Mesendoderm (in vitro differentiated cells): ENCODE data around the gene RCOR2. TPM values are rescaled to one million over a fixed set of nuclear protein-coding genes. Genes with fewer than 3 reads are reported as not detected.
"Not testable (repeated sequence)": the region's sequence is repeated elsewhere in the genome, so short reads cannot be mapped to it uniquely, and the experiment has no call there.

Experiments used
- DNase-seq: peaks from one replicate; pipeline ENCODE4 v3.0.0; 2013
- H2AK5ac ChIP-seq: 2 replicates; pipeline ENCODE4 v1.6.1; 2013; ENCODE audit warnings: low read length, inconsistent platforms
- H2BK120ac ChIP-seq: 2 replicates; pipeline ENCODE4 v1.6.1; 2013; ENCODE audit warnings: low read depth, mild to moderate bottlenecking, low read length, moderate library complexity, mixed read lengths
- H2BK15ac ChIP-seq: replicated peaks from 2 replicates; pipeline ENCODE4 v1.6.1; 2013; ENCODE audit warnings: low read depth, mild to moderate bottlenecking, moderate library complexity
- H2BK5ac ChIP-seq: 2 replicates; pipeline ENCODE4 v1.6.1; 2013; ENCODE audit warnings: low read length, inconsistent platforms
- H3K18ac ChIP-seq: 2 replicates; pipeline ENCODE4 v1.6.1; 2013; ENCODE audit warnings: mild to moderate bottlenecking, low read length, mixed read lengths
- H3K23ac ChIP-seq: one replicate; pipeline ENCODE4 v1.6.1; 2013; ENCODE audit warnings: low read length
- H3K27ac ChIP-seq: 2 replicates; pipeline ENCODE4 v1.5.1; 2013; ENCODE audit warnings: low read depth, mild to moderate bottlenecking, inconsistent platforms, low read length, moderate library complexity
- H3K27me3 ChIP-seq: 2 replicates; pipeline ENCODE4 v1.6.1; 2013; ENCODE audit warnings: low read length, control low read depth, mild to moderate bottlenecking, inconsistent platforms; ENCODE audit not compliant: insufficient read depth, poor library complexity
- H3K36me3 ChIP-seq: 2 replicates; pipeline ENCODE4 v1.6.1; 2013; ENCODE audit warnings: low read length, inconsistent platforms; ENCODE audit not compliant: control insufficient read depth, insufficient read depth
- H3K4ac ChIP-seq: one replicate; pipeline ENCODE4 v1.6.1; 2013; ENCODE audit warnings: low read depth, mild to moderate bottlenecking, low read length, moderate library complexity
- H3K4me1 ChIP-seq: 2 replicates; pipeline ENCODE4 v1.6.1; 2013; ENCODE audit warnings: low read depth, low read length, inconsistent platforms; ENCODE audit not compliant: control insufficient read depth
- H3K4me2 ChIP-seq: 2 replicates; pipeline ENCODE4 v1.6.1; 2013; ENCODE audit warnings: low read length
- H3K4me3 ChIP-seq: 2 replicates; pipeline ENCODE4 v1.5.1; 2013; ENCODE audit warnings: mild to moderate bottlenecking, low read length
- H3K56ac ChIP-seq: one replicate; pipeline ENCODE4 v1.6.1; 2013; ENCODE audit warnings: low read length
- H3K79me1 ChIP-seq: 2 replicates; pipeline ENCODE4 v1.6.1; 2013; ENCODE audit warnings: low read length, inconsistent platforms
- H3K79me2 ChIP-seq: 2 replicates; pipeline ENCODE4 v1.6.1; 2013; ENCODE audit warnings: mild to moderate bottlenecking, low read length; ENCODE audit not compliant: control insufficient read depth, insufficient read depth
- H3K9ac ChIP-seq: 2 replicates; pipeline ENCODE4 v1.6.1; 2013; ENCODE audit warnings: low read length, inconsistent platforms
- H4K5ac ChIP-seq: one replicate; pipeline ENCODE4 v1.6.1; 2013; ENCODE audit warnings: low read length
- H4K8ac ChIP-seq: one replicate; pipeline ENCODE4 v1.6.1; 2013; ENCODE audit warnings: low read depth, mild to moderate bottlenecking, control low read depth, low read length, moderate library complexity
- WGBS: extraction: QIAGEN DNeasy Blood & Tissue Kit; methylation state at CpG from one replicate; pipeline ENCODE4 v1.1.7; 2013; ENCODE audit warnings: low lambda C conversion rate, missing lambda C conversion rate; ENCODE audit not compliant: insufficient coverage; ENCODE audit errors: extremely low coverage; 5-methylcytosine and 5-hydroxymethylcytosine counted together
- polyA plus RNA-seq, 2 experiments: library from polyadenylated mRNA; stranded (reverse); fragments of 200-250 nt; gene quantifications; one replicate each; pipeline ENCODE4 v1.2.3, GENCODE V29; 2013

The RCOR2 gene
- polyA plus RNA-seq (2013, experiment 1 of 2): 35.7 TPM
- 36.5 TPM for polyA plus RNA-seq (2013, experiment 2 of 2)

- peak; percentile 95 for DNase-seq
- H3K56ac ChIP-seq: peak within 1 kb of the TSS; percentile 99
- H3K4me1 ChIP-seq: peaks cover 17% of the 10 kb centered on the region
Measured at GRCh38 chr11:63916837-63917691, at the start of gene RCOR2. Gene RCOR2 (minus strand): TSS chr11:63917164. CDS start chr11:63916456, 708 bp downstream.

GRCh38 chr11:63966444-63966843 is 49.5 kb upstream of the RCOR2 start:
- H3K4me3 ChIP-seq: no peak overlapping the region
- H3K4ac ChIP-seq: no peak overlapping the region
- H3K9ac ChIP-seq: no peak overlapping the region
- H3K4me2 ChIP-seq: no peak overlapping the region
- no peaks in the 10 kb centered on the region for H3K27me3 ChIP-seq
- no peaks in the 10 kb centered on the region for H3K79me1 ChIP-seq
- no peak overlapping the region for H4K8ac ChIP-seq
- no peak overlapping the region for H3K56ac ChIP-seq
- no peak for DNase-seq
- no peak overlapping the region for H3K18ac ChIP-seq
- H3K36me3 ChIP-seq: no peaks in the 10 kb centered on the region
- H2BK15ac ChIP-seq: no peak overlapping the region
- no peak overlapping the region for H3K23ac ChIP-seq
- no CpG with 5 or more reads among the region's 1 CpG for WGBS
- no peaks in the 10 kb centered on the region for H3K79me2 ChIP-seq
- H3K4me1 ChIP-seq: no peaks in the 10 kb centered on the region
- no peak overlapping the region for H2BK120ac ChIP-seq
- H2AK5ac ChIP-seq: no peak overlapping the region
- no peak overlapping the region for H2BK5ac ChIP-seq
- no peak overlapping the region for H3K27ac ChIP-seq
- no peak overlapping the region for H4K5ac ChIP-seq

More at GRCh38 chr11:63916837-63917691, at the start of gene RCOR2:
- Histone ChIP-seq H3K27ac (peak within 1 kb of the TSS; percentile 100), H4K8ac (peak within 1 kb of the TSS; percentile 83), H3K79me1 (peaks cover 11% of the 10 kb centered on the region), H3K4ac (peak within 1 kb of the TSS; percentile 96), H2AK5ac (peak within 1 kb of the TSS; percentile 98), H3K18ac (peak within 1 kb of the TSS; percentile 97), H4K5ac (no peak within 1 kb of the TSS), H3K4me2 (peak within 1 kb of the TSS; percentile 100), H3K23ac (peak within 1 kb of the TSS; percentile 97), H2BK15ac (peak within 1 kb of the TSS; percentile 15), H3K36me3 (peaks cover 11% of the 10 kb centered on the region), H2BK120ac (peak within 1 kb of the TSS; percentile 95), H3K27me3 (no peaks in the 10 kb centered on the region), H2BK5ac (peak within 1 kb of the TSS; percentile 78), H3K4me3 (peak within 1 kb of the TSS; percentile 95), H3K79me2 (peaks cover 19% of the 10 kb centered on the region), H3K9ac (peak within 1 kb of the TSS; percentile 97)
- WGBS: no CpG with 5 or more reads among the region's 85 CpGs

GRCh38 chr11:63963895-63964294 is 46.9 kb upstream of the RCOR2 start:
- not testable (repeated sequence) for H3K4me2 ChIP-seq, H3K79me2 ChIP-seq, H4K8ac ChIP-seq, H2AK5ac ChIP-seq, H3K18ac ChIP-seq, H3K79me1 ChIP-seq, H3K4me1 ChIP-seq, H4K5ac ChIP-seq, H3K4ac ChIP-seq, H3K9ac ChIP-seq, H2BK120ac ChIP-seq, H2BK15ac ChIP-seq, H2BK5ac ChIP-seq, H3K56ac ChIP-seq, H3K36me3 ChIP-seq, H3K4me3 ChIP-seq, H3K27me3 ChIP-seq, H3K27ac ChIP-seq, H3K23ac ChIP-seq, DNase-seq
- no CpG with 5 or more reads among the region's 4 CpGs for WGBS

- Histone ChIP-seq H3K79me1 (no peaks in the 10 kb centered on the region), H3K56ac (no peak overlapping the region), H2BK5ac (no peak overlapping the region), H3K27ac (no peak overlapping the region), H3K4ac (no peak overlapping the region), H3K23ac (no peak overlapping the region), H3K18ac (no peak overlapping the region), H3K27me3 (no peaks in the 10 kb centered on the region), H4K8ac (no peak overlapping the region), H3K4me3 (no peak overlapping the region), H3K4me2 (no peak overlapping the region), H3K79me2 (no peaks in the 10 kb centered on the region), H2BK120ac (no peak overlapping the region), H3K4me1 (no peaks in the 10 kb centered on the region), H3K36me3 (peaks cover 1% of the 10 kb centered on the region), H3K9ac (no peak overlapping the region), H2BK15ac (no peak overlapping the region), H2AK5ac (no peak overlapping the region), H4K5ac (no peak overlapping the region)
- WGBS: no CpG with 5 or more reads among the region's 19 CpGs
- DNase-seq: peak; percentile 74
Measured at GRCh38 chr11:63961608-63962412, 44.8 kb upstream of the RCOR2 start.

GRCh38 chr11:63958008-63958407 is 41.0 kb upstream of the RCOR2 start:
- no peaks in the 10 kb centered on the region for H3K4me1 ChIP-seq
- no peak overlapping the region for H2BK5ac ChIP-seq
- H4K5ac ChIP-seq: no peak overlapping the region
- H2BK120ac ChIP-seq: no peak overlapping the region
- H3K18ac ChIP-seq: no peak overlapping the region
- H3K79me2 ChIP-seq: no peaks in the 10 kb centered on the region
- no peak overlapping the region for H2AK5ac ChIP-seq
- no peak overlapping the region for H2BK15ac ChIP-seq
- WGBS: no CpG with 5 or more reads among the region's 5 CpGs
- H3K79me1 ChIP-seq: no peaks in the 10 kb centered on the region
- no peak overlapping the region for H3K4me2 ChIP-seq
- H3K9ac ChIP-seq: no peak overlapping the region
- DNase-seq: no peak
- H3K27me3 ChIP-seq: no peaks in the 10 kb centered on the region
- H3K56ac ChIP-seq: no peak overlapping the region
- no peak overlapping the region for H3K23ac ChIP-seq
- H3K4ac ChIP-seq: no peak overlapping the region
- peaks cover 11% of the 10 kb centered on the region for H3K36me3 ChIP-seq
- H3K27ac ChIP-seq: no peak overlapping the region
- no peak overlapping the region for H4K8ac ChIP-seq
- no peak overlapping the region for H3K4me3 ChIP-seq
